Measurements from ENCODE around the gene TET3. TPM values are rescaled to one million over a fixed set of nuclear protein-coding genes. Genes with fewer than 3 reads are reported as not detected.

TET3 gene
- total RNA-seq, 6 experiments from 2014 or later, result 3.2 to 3.7 (median 3.4) TPM

- no peak for TF ChIP-seq CTCF (IDR thresholded peaks at IDR 0.05)
- Mint-ChIP-seq H3K4me1 (ENCODE audit: low read depth) (0 out of 2 replicates have a peak, but pooled peaks cover 12% of the 10 kb centered on the region), H3K27ac (no peak overlapping the region), H3K36me3 (ENCODE audit: low read depth) (peaks cover 14% of the 10 kb centered on the region), H3K4me3 (no peak overlapping the region), H3K27me3 (ENCODE audit: insufficient read depth) (no peaks in the 10 kb centered on the region; the same call in 1 of the 2 replicates), H3K9me3 (no peaks in the 10 kb centered on the region)
- peak; percentile 13 for DNase-seq
These were observed 41.4 kb downstream of the TET3 start for GRCh38 chr2:74025971-74026612.

GRCh38 chr2:74026687-74027241, 42.1 kb downstream of the TET3 start:
- peaks cover 15% of the 10 kb centered on the region for H3K4me1 Mint-ChIP-seq (ENCODE audit: low read depth)
- H3K4me3 Mint-ChIP-seq, result no peak overlapping the region
- no peak overlapping the region for H3K27ac Mint-ChIP-seq
- H3K27me3 Mint-ChIP-seq (ENCODE audit: insufficient read depth), result no peaks in the 10 kb centered on the region; the same call in 1 of the 2 replicates
- H3K36me3 Mint-ChIP-seq (ENCODE audit: low read depth), result peaks cover 14% of the 10 kb centered on the region
- no peak for TF ChIP-seq CTCF (IDR thresholded peaks at IDR 0.05)
- no peak for DNase-seq
- no peaks in the 10 kb centered on the region for H3K9me3 Mint-ChIP-seq

- no peak overlapping the region for H3K4me3 Mint-ChIP-seq
- peaks cover 14% of the 10 kb centered on the region for H3K36me3 Mint-ChIP-seq (ENCODE audit: low read depth)
- H3K27ac Mint-ChIP-seq, result no peak overlapping the region
- no peak for TF ChIP-seq CTCF (IDR thresholded peaks at IDR 0.05)
- H3K27me3 Mint-ChIP-seq (ENCODE audit: insufficient read depth), result no peaks in the 10 kb centered on the region; the same call in none of the 2 replicates
- H3K9me3 Mint-ChIP-seq, result no peaks in the 10 kb centered on the region
- DNase-seq, result no peak
- H3K4me1 Mint-ChIP-seq (ENCODE audit: low read depth), result peaks cover 22% of the 10 kb centered on the region
These were observed 42.8 kb downstream of the TET3 start for GRCh38 chr2:74027496-74027895.

GRCh38 chr2:74028290-74028689, 43.6 kb downstream of the TET3 start:
- peaks cover 30% of the 10 kb centered on the region for H3K4me1 Mint-ChIP-seq (ENCODE audit: low read depth)
- H3K36me3 Mint-ChIP-seq (ENCODE audit: low read depth), result peaks cover 14% of the 10 kb centered on the region
- no peaks in the 10 kb centered on the region; the same call in none of the 2 replicates for H3K27me3 Mint-ChIP-seq (ENCODE audit: insufficient read depth)
- no peak for TF ChIP-seq CTCF (IDR thresholded peaks at IDR 0.05)
- DNase-seq, result no peak
- no peak overlapping the region for H3K4me3 Mint-ChIP-seq
- no peaks in the 10 kb centered on the region for H3K9me3 Mint-ChIP-seq
- H3K27ac Mint-ChIP-seq, result no peak overlapping the region

GRCh38 chr2:74028741-74029140, 44.0 kb downstream of the TET3 start:
- no peak overlapping the region for H3K4me3 Mint-ChIP-seq
- DNase-seq, result no peak
- no peak overlapping the region for H3K27ac Mint-ChIP-seq
- H3K36me3 Mint-ChIP-seq (ENCODE audit: low read depth), result peaks cover 14% of the 10 kb centered on the region
- no peak for TF ChIP-seq CTCF (IDR thresholded peaks at IDR 0.05)
- peaks cover 32% of the 10 kb centered on the region for H3K4me1 Mint-ChIP-seq (ENCODE audit: low read depth)
- no peaks in the 10 kb centered on the region; the same call in none of the 2 replicates for H3K27me3 Mint-ChIP-seq (ENCODE audit: insufficient read depth)
- no peaks in the 10 kb centered on the region for H3K9me3 Mint-ChIP-seq
